Skeletal muscle satellite cell (primary cell): ENCODE measurements around the gene MAFG.

ENCODE experiments used
- H3K27me3 ChIP-seq: 2 replicates; pipeline ENCODE4 v1.7.0; 2013; ENCODE audit warnings: low read length; ENCODE audit not compliant: control insufficient read depth, insufficient read depth
- H3K36me3 ChIP-seq: 2 replicates; pipeline ENCODE4 v1.7.0; 2013; ENCODE audit warnings: mild to moderate bottlenecking, control low read depth, low read length; ENCODE audit not compliant: insufficient read depth
- H3K4me1 ChIP-seq: 2 replicates; pipeline ENCODE4 v1.7.0; 2013; ENCODE audit warnings: low read length; ENCODE audit not compliant: control insufficient read depth, insufficient read depth
- H3K4me2 ChIP-seq: 2 replicates; pipeline ENCODE4 v1.7.0; 2013; ENCODE audit warnings: mild to moderate bottlenecking, low read length
- H3K4me3 ChIP-seq: 2 replicates; pipeline ENCODE4 v1.7.0; 2013; ENCODE audit warnings: low read length
- H3K9ac ChIP-seq: 2 replicates; pipeline ENCODE4 v1.7.0; 2013; ENCODE audit warnings: mild to moderate bottlenecking, low read depth, low read length, moderate library complexity
- H3K9me3 ChIP-seq: replicated peaks from 2 replicates; pipeline ENCODE4 v1.7.0; 2013; ENCODE audit warnings: mild to moderate bottlenecking, control low read depth, low read length

Gene MAFG

DNA sequence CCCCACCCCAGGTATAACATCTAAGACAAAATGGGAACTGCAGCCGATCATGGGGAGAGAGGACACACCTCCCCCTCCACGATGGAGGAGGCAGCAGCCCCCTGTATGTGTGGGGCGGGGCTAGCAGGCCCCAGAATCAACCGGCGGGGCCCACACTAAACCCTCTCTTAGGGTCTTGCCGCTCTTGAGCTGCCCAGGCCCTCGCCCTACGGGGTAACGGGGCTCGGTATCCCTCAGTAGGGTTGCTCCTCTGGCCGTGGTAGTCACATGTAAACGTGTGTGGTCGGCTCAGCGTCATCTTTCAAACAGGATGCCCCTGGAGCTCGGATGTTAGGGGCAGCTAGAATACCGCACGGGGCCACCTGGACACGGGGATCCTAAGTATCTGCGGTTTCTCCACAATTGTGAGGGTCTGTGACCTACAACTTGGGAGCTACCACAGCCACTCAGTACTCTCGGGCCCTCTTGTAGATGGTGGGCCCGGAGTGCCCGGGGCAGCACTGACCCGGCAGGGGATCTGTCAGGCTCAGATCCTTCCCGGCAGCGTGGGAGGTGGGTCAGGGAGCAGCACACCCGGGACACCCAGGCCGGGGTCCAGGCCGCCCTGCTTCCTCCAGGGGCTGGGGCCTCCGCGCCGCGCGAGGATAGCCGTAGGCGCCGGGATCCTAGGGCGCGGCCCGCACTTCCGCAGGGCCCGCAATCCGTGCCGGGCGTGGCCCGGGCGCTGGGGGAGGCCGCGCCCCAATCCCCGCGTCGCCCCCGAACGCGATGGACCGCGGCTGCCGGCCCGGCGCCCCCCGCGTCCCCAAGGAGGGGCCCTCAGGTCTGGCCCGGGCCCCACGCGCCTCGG, 57.2 kb downstream of the MAFG start:
- Histone ChIP-seq H3K27me3 (no peaks in the 10 kb centered on the region), H3K4me3 (peak overlapping the region; percentile 86), H3K36me3 (peaks cover 40% of the 10 kb centered on the region), H3K4me1 (peaks cover 52% of the 10 kb centered on the region), H3K9ac (peak overlapping the region; percentile 97), H3K4me2 (peak overlapping the region; percentile 99), H3K9me3 (no peaks in the 10 kb centered on the region)

DNA sequence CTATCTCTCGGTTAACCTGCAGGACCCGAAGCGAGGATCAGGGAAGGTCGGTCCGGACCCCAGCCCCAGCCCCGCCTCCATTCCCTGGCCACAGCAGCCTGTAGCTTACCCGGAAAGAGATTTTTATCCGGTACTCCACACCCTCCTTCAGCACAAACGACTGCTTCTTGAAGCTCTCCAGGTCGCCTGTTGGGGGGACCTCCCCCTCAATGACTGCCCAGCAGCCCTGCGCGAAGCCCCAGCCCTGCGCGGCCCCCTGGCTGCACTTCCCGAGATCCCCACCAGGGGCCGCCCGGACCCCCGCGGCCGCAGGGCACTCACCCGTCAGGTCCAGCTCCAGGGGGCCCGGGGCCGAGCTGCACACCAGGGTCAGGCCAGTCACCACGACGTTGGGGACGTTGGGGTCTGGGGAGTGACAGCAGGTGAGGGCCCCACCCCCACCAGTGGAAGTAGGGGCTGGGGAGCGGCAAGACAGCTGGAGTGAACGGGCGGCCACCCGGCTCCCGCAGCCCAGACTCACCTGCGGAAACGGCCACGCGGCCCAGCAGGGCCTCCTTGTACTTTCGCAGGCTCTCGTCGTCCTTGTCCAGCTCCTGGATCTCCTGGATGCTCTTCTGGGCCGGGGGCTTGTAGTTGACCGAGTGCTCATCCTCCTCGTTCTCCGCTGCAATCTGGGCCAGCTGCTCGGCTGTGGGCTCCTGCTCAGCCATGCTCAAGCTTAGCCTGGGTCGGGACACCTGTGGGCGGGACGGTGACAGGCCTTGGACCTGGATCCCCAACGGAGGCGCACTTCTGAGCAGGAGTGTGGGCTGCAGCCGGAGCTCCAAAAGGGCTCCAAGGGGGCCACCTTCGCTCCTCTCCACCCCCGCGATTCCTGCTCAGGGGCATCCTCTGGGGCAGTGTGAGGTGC, 58.1 kb downstream of the MAFG start:
- Histone ChIP-seq H3K27me3 (no peaks in the 10 kb centered on the region), H3K4me3 (peak overlapping the region; percentile 86), H3K4me2 (peak overlapping the region; percentile 99), H3K4me1 (peaks cover 52% of the 10 kb centered on the region), H3K9ac (peak overlapping the region; percentile 97), H3K36me3 (peaks cover 45% of the 10 kb centered on the region), H3K9me3 (no peaks in the 10 kb centered on the region)

DNA sequence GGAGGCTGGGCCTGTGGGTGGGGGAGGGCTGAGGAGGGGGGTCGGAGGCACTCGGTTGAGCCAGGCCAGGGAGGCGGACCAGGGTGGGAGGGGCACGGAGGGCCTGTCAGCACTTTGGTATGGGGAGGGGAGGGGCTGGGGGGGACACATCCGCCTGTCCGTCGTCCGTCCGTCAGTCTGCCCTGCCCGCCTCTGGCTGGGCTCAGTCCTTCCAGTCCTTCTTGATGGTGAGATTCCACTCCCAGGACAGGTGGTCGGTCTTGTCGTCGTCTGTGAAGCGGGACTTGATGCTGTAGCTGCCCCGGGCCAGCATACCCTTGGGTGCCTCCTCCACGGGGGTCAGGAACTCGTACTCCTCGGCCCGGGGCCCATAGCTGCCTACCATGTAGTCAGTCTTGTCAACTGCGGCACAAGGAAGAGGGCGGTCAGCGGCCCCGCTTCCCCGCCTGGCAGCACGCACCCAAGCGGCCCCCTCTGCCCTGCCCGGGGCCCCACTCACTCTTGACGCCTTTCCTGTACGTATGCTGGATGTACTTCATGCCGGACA, 58.8 kb downstream of the MAFG start:
- Histone ChIP-seq H3K36me3 (peaks cover 52% of the 10 kb centered on the region), H3K27me3 (no peaks in the 10 kb centered on the region), H3K9ac (peak overlapping the region; percentile 97), H3K4me2 (peak overlapping the region; percentile 99), H3K4me1 (peaks cover 52% of the 10 kb centered on the region), H3K9me3 (no peaks in the 10 kb centered on the region), H3K4me3 (peak overlapping the region; percentile 86)
